NCI-H526 treated with DMSO at 0.1 percent for 48 hours (cell line): Measurements from ENCODE around the gene GABBR2.

Source experiments
- DNase-seq: peaks from one replicate; lab custom pipeline; 2025; lab: John Stamatoyannopoulos, UW

The GABBR2 gene

DNA sequence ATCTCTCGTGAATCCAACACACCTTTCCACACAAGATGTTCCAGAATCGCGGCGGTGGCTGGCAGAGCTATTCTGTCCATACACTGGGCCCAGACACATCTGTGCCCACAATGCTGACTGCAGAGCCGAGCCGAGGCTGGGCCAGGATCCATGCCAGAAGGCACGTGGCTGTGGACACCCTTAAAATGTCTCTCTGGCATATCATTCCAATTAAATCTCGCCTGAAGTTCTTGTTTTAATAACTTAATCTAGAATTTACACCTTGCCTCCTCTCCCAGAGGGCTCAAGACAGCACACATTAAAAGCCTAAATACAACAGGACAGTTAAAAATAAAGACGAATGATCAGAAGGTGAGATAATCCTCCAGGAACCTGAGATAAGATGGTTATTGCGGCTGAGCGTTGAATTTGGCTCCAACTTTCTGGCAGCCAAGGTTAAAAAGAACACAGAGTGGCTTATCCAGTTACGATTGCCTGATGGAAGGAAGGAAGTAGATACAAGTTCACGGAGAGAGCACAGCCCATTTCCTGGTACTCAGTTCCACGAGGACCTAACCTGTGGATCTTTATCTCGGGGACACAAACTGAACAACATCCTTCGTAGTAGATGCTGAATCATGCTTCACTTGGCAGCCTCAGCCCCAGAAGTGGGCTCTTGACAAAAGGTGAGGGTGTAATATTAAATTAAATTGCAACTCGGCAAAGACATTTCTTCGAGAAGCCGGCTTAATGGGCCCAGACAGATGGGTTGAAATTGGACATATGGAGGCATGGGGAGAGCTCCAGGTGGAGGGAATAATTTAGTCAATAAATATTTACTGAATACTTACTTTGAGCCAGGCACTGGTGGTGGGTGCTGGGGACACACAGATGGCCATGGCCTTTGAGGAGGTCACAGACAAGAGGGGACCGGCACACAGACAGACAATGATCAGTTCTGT is 367.3 kb downstream of the GABBR2 start:
- no peak for DNase-seq

- no peak for DNase-seq
Observed at GRCh38 chr9:98339987-98340800, 368.5 kb downstream of the GABBR2 start.

DNA sequence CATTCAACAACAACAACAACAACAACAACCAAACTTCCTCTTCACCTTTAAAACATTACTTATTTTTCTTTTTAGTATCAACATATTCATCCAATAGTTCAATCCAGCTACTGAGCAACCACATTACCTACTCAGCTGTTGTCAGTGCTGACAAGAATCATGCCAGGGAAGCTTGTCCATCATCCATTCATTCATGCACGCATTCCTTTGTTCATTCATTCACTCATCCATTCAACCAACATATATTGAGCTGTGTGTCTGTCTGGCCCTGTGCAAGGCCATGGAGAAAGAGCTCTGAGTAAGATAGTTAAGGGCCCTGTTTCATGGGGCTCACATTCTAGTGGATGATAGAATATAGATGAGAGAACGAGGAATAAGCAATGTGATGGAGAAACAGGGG is 373.1 kb downstream of the GABBR2 start:
- no peak for DNase-seq

- DNase-seq: no peak
Observed at GRCh38 chr9:98334796-98335195, 373.9 kb downstream of the GABBR2 start.

- no peak for DNase-seq
Observed at GRCh38 chr9:98333703-98334582, 374.8 kb downstream of the GABBR2 start.

DNA sequence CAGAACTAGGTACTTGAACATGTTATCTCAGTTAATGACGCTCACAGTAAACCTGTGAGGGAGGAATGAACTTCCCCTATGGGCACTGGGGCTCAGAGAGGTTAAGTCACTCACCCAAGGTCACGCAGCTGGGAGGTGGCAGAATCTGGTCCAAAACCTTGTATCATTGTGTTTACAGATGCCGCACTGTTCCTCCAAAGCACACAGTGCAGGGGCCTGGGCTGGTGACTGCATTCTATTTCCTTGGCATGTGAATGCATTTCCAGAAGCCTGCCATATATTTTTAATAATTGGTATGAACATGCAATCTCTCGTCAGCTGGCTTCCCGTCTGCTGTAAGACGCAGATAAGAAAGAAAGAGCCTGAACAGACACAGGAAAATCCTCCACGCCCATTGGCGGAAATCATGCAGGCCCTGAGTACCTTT is 376.3 kb downstream of the GABBR2 start:
- no peak for DNase-seq

- no peak for DNase-seq
Observed at GRCh38 chr9:98331536-98332259, 377.0 kb downstream of the GABBR2 start.

DNA sequence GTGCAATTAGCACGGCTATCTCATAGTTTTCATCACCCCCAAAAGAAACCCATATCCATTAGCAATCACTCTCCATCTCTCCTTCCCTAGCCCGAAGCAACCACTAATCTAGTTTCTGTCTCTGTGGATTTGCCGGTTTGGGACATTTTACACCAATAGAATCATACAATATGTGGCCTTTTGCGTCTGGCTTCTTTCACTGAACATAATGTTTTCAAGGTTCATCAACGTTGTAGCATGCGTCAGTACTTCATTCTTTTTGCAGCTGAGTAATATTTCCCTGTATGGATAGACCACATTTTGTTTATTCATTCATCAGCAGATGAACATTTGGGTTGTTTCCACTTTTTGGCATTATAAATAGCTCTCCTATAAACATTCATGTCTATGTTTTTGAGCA is 377.9 kb downstream of the GABBR2 start:
- DNase-seq: no peak

- DNase-seq: no peak
Observed at GRCh38 chr9:98329904-98330303, 378.8 kb downstream of the GABBR2 start.

DNA sequence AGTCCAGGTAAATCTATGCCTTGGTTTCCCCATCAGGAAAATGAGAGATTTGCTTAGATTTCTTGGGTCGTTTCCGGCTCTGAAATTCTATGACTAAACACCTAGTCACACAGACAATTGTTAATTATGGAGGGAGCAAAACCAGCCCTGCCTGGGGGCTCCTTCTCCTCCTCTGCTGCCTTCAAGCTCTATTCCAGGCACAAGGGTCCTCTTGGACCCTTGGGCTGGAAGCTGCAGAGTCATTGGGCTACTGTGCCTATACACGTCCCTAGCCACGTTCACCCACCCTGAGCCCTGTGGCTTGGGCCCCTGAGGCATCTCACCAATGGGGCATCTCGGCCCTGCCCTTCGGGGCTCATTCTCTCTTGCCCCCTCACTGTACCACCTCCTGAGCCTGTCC is 379.5 kb downstream of the GABBR2 start:
- no peak for DNase-seq

DNA sequence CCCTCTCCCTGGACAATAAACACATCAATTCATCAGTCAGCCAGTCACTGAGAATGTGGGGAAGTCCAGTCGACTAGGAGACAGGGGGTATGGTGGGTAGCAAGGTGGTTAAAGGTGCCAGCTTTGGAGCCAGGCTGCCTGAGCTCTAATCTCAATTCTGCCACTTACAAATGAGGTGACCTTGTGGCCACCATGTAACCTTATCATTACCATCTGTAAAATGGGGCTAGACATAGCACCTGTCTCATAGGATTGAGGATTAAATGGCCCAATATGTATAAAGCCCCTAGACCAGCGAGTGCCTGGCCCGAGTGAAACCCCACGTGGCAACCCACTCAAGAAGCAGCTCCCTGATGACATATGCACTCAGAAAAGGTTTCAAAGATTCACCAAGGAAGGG is 380.0 kb downstream of the GABBR2 start:
- no peak for DNase-seq

GRCh38 chr9:98328141-98328540 is 380.6 kb downstream of the GABBR2 start:
- no peak for DNase-seq

DNA sequence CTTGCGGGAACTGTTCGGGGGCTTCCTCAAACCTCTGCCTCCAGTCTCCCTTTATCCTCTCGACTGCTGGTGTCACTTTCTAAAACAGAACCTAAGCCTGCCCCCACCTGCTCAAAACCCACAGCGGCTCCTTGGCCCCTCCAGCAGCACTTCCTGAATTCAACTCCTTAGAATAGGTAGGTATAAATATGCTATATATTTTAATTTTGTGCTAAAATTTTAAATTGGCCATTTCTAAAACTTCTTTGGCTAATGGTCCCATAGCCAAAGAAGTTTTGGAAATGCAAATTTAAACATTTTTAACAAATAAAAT is 381.5 kb downstream of the GABBR2 start:
- no peak for DNase-seq

DNA sequence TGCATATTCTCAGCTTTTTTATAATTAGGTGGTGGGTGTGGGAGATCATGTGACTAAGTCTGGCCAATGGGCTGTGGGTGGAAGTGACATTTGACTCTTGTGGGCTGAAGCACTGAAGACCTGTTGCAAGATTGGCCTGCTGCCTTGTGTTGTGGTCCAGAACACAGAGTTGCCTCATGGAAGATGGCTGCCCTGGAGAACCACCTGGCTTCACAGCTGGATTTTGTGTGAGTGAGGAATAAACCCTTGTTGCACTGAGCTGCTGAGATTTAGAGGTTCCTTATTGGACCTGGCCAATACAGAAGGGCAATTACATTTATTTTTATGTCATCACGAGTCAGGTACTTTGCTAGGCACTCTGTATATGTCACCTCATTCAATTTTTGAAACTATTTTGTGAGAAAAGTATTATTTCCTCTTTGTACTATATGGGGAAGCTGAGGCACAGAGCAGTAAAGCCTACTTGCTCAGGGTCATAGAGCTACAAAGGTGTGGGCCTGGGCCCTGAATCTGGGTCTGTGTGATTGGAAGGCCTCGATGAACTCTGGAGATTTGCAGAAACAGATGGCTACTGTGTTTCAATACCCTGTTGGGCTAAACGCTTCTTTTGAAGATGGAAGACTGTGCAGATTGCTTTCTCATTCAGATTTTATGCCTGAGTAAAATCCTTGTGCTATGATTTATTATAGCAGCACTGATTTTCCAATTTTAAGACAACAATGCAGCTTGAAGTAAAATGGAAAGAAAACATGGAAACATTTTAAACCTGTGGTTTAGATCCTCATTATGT is 382.1 kb downstream of the GABBR2 start:
- no peak for DNase-seq

- DNase-seq: no peak
Observed at GRCh38 chr9:98324801-98325200, 383.9 kb downstream of the GABBR2 start.

- no peak for DNase-seq
Observed at GRCh38 chr9:98323831-98324135, 385.0 kb downstream of the GABBR2 start.

DNA sequence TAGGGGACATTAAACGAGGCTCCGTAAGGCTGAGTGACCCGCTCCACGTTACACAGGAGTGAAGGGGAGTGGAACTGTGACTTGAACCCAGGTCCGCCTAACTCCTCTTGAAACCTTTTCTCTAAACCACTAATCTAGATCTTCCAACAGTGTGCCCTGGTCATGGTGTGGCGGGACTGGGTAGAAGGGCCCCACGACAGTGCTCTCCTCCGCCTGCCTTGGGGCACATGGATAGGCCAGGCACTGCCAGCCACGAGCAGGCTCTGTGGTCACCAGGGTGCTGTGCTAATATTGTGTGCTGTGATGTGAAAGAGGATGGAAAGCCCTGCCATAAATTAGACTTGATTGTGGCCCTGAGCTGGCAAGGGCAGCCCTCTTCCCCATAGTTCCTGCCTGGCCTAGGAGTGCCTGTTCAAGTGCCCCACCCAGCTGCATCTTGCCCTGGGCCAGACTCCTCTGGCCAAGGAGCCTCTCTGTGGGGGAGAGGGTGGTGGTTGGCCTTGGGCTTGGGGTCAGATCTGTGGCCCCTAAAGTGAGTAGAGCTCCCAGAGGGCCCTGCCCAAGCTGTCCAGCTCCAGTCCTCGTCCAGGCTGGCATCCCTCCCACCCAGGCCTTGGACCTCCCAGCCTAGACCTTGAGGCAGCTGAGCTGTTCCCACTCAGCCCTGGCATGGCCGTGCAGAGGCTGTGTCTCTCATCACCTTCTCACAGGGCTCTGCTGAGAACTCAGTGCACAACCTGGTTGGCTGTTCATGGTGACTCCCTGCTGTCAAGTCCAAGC is 385.5 kb downstream of the GABBR2 start:
- DNase-seq: no peak

- no peak for DNase-seq
Observed at GRCh38 chr9:98321269-98321668, 387.5 kb downstream of the GABBR2 start.

DNA sequence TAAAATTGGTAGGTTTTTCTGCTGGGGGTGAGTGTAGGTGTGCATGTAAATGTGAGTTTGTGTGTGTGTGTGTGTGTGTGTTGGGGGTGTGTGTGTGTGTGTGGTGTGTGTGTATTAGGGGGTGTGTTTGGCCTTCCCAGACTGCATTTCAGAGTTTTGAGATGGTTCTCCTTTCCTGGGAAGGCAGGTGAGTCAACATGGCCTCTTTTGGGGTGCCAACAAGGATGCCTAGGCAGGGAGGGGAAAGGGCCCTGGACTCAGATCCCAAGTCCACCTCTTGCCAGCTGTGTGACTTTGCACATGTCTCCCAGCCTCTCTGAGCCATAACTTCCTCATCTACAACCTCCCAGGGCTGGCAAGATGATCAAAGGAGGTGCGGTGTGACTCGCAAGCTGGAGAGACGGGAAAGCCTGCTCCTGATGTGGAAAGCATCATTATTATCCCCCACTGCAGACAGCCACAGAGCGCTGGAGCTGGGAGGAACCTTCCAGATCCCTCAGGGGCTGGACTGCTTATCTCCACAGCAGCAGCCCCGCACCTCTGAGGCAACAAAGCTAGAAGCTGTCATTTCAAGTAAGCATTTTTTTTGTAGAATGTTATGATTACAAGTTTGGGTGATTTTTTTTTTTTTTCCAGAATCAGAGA is 389.8 kb downstream of the GABBR2 start:
- no peak for DNase-seq
